HUDEP-2 (cell line): ENCODE results near the gene ALS2CL.
"Not testable (repeated sequence)": the region's sequence is repeated elsewhere in the genome, so short reads cannot be mapped to it uniquely, and the experiment has no call there.

Experiments
- DNase-seq, 76 experiments: peaks; one replicate each; lab custom pipeline; 2025; ENCODE audit not compliant: unreplicated experiment in 76 of 76; lab: John Stamatoyannopoulos, UW

The ALS2CL gene

GRCh38 chr3:46693038-46693891, at the start of gene ALS2CL:
Gene ALS2CL (minus strand): TSS chr3:46693679. CDS start chr3:46689440, 4,239 bp downstream.
- peak in 2 of 76 experiments; percentile 23 to 31 for DNase-seq

- no peak for DNase-seq
Observed at GRCh38 chr3:46742992-46743585, 49.6 kb upstream of the ALS2CL start.

GRCh38 chr3:46739565-46739964, 46.1 kb upstream of the ALS2CL start:
- DNase-seq = not testable (repeated sequence)

- no peak for DNase-seq
Observed at GRCh38 chr3:46737329-46737731, 43.9 kb upstream of the ALS2CL start.

- no peak for DNase-seq
Observed at GRCh38 chr3:46736006-46736872, 42.8 kb upstream of the ALS2CL start.

- DNase-seq = no peak
Observed at GRCh38 chr3:46734773-46735172, 41.3 kb upstream of the ALS2CL start.

- no peak for DNase-seq
Observed at GRCh38 chr3:46733026-46733800, 39.7 kb upstream of the ALS2CL start.

GRCh38 chr3:46731795-46732194, 38.3 kb upstream of the ALS2CL start:
- DNase-seq = no peak

- no peak for DNase-seq
Observed at GRCh38 chr3:46730819-46731218, 37.3 kb upstream of the ALS2CL start.

- DNase-seq = no peak
Observed at GRCh38 chr3:46729038-46729437, 35.6 kb upstream of the ALS2CL start.

GRCh38 chr3:46725621-46726314, 32.3 kb upstream of the ALS2CL start:
- no peak for DNase-seq

- DNase-seq = no peak
Observed at GRCh38 chr3:46724424-46724823, 30.9 kb upstream of the ALS2CL start.

- no peak for DNase-seq
Observed at GRCh38 chr3:46722443-46722842, 29.0 kb upstream of the ALS2CL start.

- DNase-seq = no peak
Observed at GRCh38 chr3:46721009-46721408, 27.5 kb upstream of the ALS2CL start.

GRCh38 chr3:46719735-46720271, 26.3 kb upstream of the ALS2CL start:
- no peak for DNase-seq

- DNase-seq = no peak
Observed at GRCh38 chr3:46719044-46719565, 25.6 kb upstream of the ALS2CL start.

GRCh38 chr3:46717447-46718231, 24.2 kb upstream of the ALS2CL start, which contains the start of gene PRSS50:
Gene PRSS50 (minus strand): TSS chr3:46717869. CDS start chr3:46717824, 45 bp downstream.
- peak in 16 of 76 experiments; percentile 6 to 39 (median 16) for DNase-seq
